ENCODE results near the gene TSPYL4. TPM values are rescaled to one million over a fixed set of nuclear protein-coding genes. Genes with fewer than 3 reads are reported as not detected.

TSPYL4 gene
- total RNA-seq, 6 experiments from 2014 or later, result 40.8 to 52.5 (median 45.9) TPM

DNA sequence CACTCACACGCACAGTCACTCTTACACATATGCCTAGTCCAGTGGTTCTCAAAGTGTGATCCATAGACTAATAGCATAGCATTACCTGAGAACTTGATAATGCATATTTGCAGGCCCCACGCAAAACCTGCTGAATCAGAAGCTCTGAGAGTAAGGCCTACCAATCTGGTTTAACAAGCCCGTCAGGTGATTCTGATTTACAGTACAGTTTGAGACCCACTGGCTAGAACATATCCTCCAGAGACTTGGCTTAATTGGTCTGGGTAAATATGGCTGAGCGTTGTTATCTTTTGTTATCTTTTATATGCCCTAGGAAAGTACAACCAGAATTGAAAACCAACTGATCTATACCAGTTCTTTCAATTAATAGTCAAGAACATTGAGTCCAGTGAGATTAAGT, 9.6 kb downstream of the TSPYL4 start:
- DNase-seq, result no peak
- H3K4me1 Mint-ChIP-seq (ENCODE audit: low read depth), result peaks cover 43% of the 10 kb centered on the region
- no peak overlapping the region for H3K4me3 Mint-ChIP-seq
- TF ChIP-seq, protein P1, sequence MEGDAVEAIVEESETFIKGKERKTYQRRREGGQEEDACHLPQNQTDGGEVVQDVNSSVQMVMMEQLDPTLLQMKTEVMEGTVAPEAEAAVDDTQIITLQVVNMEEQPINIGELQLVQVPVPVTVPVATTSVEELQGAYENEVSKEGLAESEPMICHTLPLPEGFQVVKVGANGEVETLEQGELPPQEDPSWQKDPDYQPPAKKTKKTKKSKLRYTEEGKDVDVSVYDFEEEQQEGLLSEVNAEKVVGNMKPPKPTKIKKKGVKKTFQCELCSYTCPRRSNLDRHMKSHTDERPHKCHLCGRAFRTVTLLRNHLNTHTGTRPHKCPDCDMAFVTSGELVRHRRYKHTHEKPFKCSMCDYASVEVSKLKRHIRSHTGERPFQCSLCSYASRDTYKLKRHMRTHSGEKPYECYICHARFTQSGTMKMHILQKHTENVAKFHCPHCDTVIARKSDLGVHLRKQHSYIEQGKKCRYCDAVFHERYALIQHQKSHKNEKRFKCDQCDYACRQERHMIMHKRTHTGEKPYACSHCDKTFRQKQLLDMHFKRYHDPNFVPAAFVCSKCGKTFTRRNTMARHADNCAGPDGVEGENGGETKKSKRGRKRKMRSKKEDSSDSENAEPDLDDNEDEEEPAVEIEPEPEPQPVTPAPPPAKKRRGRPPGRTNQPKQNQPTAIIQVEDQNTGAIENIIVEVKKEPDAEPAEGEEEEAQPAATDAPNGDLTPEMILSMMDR (IDR thresholded peaks at IDR 0.05), result no peak
- no peaks in the 10 kb centered on the region; the same call in 1 of the 2 replicates for H3K27me3 Mint-ChIP-seq (ENCODE audit: insufficient read depth)
- no peaks in the 10 kb centered on the region for H3K9me3 Mint-ChIP-seq
- peaks cover 14% of the 10 kb centered on the region for H3K36me3 Mint-ChIP-seq (ENCODE audit: low read depth)
- no peak overlapping the region for H3K27ac Mint-ChIP-seq

- Mint-ChIP-seq H3K36me3 (ENCODE audit: low read depth) (no peaks in the 10 kb centered on the region), H3K9me3 (no peaks in the 10 kb centered on the region), H3K27me3 (ENCODE audit: insufficient read depth) (no peaks in the 10 kb centered on the region; the same call in 1 of the 2 replicates), H3K27ac (no peak overlapping the region), H3K4me1 (ENCODE audit: low read depth) (peaks cover 13% of the 10 kb centered on the region), H3K4me3 (no peak overlapping the region)
- TF ChIP-seq, protein P1 (IDR thresholded peaks at IDR 0.05), result no peak
- DNase-seq, result no peak
Observed at GRCh38 chr6:116239856-116240255, 14.0 kb downstream of the TSPYL4 start.

DNA sequence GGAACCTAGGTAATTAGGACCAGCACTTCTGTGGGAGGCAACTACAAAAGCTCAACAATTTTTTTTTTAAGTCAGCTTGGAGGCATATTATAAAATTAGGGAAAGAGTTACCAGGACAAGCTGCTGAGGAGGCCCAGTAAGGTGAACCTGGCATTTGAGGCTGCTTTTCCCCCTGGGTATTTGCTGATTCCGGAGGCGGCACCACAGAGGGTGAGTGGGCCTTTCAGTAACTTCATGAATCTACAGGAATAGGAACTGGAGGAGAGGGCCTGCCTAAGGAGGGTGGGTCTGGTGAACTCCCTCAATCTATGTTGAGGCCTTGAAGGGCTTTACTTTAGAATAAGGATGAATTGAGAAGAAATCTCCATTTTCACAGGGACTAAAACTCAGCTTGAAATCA, 14.6 kb downstream of the TSPYL4 start:
- Mint-ChIP-seq H3K36me3 (ENCODE audit: low read depth) (no peaks in the 10 kb centered on the region), H3K9me3 (no peaks in the 10 kb centered on the region), H3K27ac (no peak overlapping the region), H3K4me1 (ENCODE audit: low read depth) (peaks cover 13% of the 10 kb centered on the region), H3K27me3 (ENCODE audit: insufficient read depth) (no peaks in the 10 kb centered on the region; the same call in 1 of the 2 replicates), H3K4me3 (no peak overlapping the region)
- DNase-seq, result no peak
- TF ChIP-seq, protein P1 (IDR thresholded peaks at IDR 0.05), result no peak

GRCh38 chr6:116238083-116238482, 15.8 kb downstream of the TSPYL4 start:
- Mint-ChIP-seq H3K36me3 (ENCODE audit: low read depth) (no peaks in the 10 kb centered on the region), H3K27me3 (ENCODE audit: insufficient read depth) (no peaks in the 10 kb centered on the region; the same call in 1 of the 2 replicates), H3K4me1 (ENCODE audit: low read depth) (peaks cover 13% of the 10 kb centered on the region), H3K4me3 (no peak overlapping the region), H3K27ac (no peak overlapping the region), H3K9me3 (no peaks in the 10 kb centered on the region)
- no peak for DNase-seq
- TF ChIP-seq, protein P1 (IDR thresholded peaks at IDR 0.05), result no peak

- H3K27me3 Mint-ChIP-seq (ENCODE audit: insufficient read depth), result no peaks in the 10 kb centered on the region; the same call in 1 of the 2 replicates
- H3K9me3 Mint-ChIP-seq, result no peaks in the 10 kb centered on the region
- peaks cover 21% of the 10 kb centered on the region for H3K4me1 Mint-ChIP-seq (ENCODE audit: low read depth)
- H3K27ac Mint-ChIP-seq, result no peak overlapping the region
- TF ChIP-seq, protein P1 (IDR thresholded peaks at IDR 0.05), result no peak
- no peaks in the 10 kb centered on the region for H3K36me3 Mint-ChIP-seq (ENCODE audit: low read depth)
- H3K4me3 Mint-ChIP-seq, result no peak overlapping the region
- no peak for DNase-seq
Observed at GRCh38 chr6:116234689-116235088, 19.2 kb downstream of the TSPYL4 start.
